GM18520 (cell line): Measurements from ENCODE around the gene PITPNC1.
"Not testable (repeated sequence)": the region's sequence is repeated elsewhere in the genome, so short reads cannot be mapped to it uniquely, and the experiment has no call there.

Source experiments
- ATAC-seq: cut with Tn5 transposase; IDR thresholded peaks from one replicate; pipeline ENCODE4 v1.9.1; 2021; ENCODE audit not compliant: unreplicated experiment

PITPNC1 gene

DNA sequence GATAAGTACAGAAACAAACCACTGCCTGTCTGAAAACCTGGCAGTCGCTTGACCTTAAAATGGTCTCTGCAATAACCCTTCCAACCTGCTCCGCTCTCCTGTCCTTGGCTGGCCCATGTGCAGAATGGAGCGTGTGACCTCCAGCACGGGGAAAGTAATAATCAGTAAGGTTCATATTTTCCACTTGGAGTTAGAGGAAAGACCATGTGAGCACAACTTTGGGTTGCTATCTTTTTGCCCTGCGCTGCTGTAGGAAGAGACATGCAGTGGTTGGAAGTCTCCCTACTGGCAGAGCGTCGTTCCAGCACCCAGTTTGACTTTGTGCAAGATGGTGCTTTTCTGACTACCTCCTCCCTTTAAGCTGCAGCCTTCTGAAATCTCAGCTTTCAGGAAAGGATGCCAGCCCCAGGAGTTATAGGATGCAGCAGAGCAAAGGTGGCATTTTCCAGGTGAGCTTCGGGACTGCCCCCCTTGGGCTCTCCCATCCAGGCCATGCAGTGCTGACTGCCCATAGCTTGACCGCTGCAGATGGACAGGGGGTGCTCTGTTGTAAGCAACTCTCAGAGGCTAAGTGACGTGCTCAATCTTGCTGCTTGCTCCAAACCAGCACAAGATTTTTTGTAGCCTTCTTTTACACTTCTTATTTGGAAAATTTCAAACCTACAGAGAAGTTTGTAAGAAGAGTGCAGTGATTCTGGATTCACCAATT, 230.0 kb downstream of the PITPNC1 start:
- no peak for ATAC-seq

DNA sequence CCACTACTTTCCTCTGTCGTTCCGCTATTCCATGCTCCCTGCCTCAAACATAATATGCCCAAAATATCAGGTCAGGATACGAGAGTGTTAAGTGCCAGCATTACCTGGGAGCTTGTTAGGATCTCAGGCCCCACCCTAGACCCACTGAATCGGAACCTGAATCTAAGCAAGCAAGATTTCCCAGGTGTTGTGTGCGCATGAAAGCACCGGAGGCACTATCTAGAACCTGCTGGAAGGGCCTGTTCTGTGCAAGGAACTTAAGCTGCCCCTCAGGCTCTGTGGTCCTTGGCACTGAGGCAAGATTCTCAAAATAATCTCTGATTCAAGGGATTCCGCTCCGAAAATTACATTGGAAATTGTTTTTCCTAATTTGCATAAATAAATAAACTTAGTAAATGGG, 233.0 kb downstream of the PITPNC1 start:
- no peak for ATAC-seq

DNA sequence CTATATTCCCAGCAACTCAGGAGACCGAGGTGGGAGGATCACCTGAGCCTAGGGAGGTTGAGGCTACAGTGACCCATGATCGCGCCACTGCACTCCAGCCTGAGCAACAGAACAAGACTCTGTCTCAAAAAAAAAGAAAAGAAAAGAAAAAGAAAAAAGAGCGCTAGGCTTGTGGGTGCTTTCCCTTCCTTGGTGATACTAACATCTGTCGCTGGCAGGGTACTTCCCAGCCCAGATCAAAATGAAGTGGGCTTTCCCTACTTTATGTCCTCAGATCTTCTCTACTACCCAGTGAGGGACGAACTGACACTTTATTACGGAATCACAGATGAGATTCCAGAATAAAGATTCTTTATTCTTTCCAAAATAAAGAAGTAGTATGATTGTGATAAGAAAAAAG, 236.9 kb downstream of the PITPNC1 start:
- ATAC-seq, result no peak

- no peak for ATAC-seq
Observed at GRCh38 chr17:67615011-67615561, 238.0 kb downstream of the PITPNC1 start.

DNA sequence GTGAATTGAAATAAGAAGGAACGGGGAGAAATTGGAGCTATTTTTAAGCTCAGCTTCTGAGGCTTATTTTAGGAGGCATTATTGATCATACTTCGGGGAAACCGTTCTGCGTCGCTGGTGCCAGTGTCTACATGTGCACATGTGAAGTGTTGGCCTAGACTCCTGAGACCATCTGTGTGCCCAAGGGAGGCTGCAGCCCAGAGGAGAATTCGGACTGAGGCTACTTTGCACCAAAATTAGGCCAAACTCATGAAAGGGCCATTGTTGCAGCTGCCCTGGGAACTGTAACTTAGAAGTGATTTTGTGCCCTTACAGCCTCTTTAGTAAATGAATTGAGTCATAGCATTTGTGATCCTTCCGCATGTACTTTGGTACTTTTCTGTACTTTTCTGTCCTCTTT, 238.7 kb downstream of the PITPNC1 start:
- ATAC-seq, result no peak

- ATAC-seq, result no peak
Observed at GRCh38 chr17:67617304-67617899, 240.3 kb downstream of the PITPNC1 start.

GRCh38 chr17:67619555-67619954, 242.5 kb downstream of the PITPNC1 start:
- ATAC-seq, result no peak

- no peak for ATAC-seq
Observed at GRCh38 chr17:67620088-67620487, 243.0 kb downstream of the PITPNC1 start.

DNA sequence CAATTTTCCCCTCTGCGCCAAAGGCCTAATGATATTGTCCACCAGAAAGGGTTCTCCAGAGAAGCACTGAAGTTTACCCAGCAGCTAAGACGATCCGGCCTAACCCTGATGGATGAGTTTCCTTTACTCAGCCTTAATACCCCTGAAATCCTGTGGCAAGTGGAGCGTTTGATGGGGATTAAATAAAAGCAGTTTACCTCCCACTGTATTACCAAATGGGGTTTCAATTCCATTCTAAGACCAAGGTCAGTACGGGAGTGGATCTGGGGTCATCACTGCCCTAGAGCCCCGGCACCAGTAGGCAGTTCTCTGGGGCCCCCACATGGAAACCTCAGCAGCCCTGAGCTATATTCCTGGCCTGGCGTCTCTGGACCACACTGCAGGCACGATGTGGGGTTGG, 243.6 kb downstream of the PITPNC1 start:
- no peak for ATAC-seq

GRCh38 chr17:67623767-67624166, 246.7 kb downstream of the PITPNC1 start:
- ATAC-seq, result no peak

DNA sequence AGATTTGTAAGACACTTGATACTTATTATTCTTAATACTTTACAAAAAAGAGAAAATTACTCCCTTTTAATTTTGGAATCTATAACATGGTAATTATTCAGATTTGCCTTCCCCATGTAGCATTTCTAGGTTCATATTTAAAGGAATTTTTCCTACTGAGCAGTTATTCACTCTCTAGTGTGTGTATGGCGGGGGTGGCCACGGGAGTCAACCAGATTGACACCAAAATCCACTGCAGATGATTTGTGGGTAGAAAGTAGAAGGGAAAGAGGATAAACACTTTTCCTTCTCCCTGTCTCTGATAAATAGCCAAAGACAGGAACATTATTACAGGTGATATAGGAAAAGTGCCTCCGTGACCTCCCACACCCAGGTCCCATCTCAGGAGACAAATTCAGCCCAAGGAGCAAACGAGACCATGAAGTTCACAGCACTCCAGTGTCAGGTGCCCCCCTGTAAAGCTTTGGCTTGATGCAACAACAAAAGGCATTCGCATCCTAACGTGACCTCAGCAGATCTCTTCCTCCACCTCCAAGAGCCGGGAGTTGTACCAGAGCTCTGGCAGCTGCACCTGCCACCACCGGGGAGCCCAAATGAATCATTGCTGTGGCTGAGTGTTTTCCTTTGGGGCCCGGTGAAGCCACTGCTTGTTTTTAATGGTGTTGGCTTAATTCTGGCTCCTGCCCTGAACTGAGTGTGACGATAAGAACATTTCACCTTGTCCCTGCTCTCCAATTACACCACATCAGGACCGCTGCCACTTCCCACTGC, 248.0 kb downstream of the PITPNC1 start:
- ATAC-seq, result no peak

DNA sequence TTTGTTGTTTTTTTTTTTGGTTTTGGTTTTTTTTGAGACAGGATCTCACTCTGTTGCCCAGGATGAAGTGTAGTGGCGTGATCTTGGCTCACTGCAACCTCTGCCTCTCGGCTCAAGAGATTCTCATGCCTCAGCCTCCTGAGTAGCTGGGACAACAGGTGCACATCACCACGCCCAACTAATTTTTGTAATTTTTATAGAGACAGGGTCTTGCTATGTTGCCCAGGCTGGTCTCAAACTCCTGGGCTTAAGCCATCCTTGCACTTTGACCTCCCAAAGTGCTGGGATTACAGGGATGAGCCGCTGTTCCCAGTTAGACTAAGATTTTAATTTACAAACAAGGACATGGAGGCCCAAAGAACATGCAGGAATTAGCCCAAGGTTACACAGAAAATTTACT, 248.9 kb downstream of the PITPNC1 start:
- ATAC-seq, result no peak

DNA sequence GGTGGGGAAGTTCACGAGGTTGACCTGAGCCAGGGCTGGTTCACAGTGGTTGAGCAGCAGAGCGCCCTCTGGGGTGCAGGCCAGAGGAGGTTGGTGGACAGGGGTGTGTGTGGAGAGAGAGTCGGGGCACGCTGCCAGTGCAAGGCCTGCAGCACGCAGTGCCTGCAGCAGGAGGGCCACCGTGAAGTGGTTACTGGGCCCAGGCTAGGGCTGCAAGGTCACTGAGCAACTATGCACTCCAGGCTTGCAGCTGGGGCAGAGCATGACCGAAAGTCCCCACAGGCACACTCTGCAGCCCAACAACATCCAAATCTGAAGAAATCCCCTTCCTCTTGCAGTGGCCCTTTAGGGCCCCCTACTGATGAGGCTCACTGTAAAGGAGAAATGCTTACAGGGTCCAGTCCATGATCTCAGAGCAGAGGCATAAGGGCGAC, 251.5 kb downstream of the PITPNC1 start:
- ATAC-seq, result no peak

DNA sequence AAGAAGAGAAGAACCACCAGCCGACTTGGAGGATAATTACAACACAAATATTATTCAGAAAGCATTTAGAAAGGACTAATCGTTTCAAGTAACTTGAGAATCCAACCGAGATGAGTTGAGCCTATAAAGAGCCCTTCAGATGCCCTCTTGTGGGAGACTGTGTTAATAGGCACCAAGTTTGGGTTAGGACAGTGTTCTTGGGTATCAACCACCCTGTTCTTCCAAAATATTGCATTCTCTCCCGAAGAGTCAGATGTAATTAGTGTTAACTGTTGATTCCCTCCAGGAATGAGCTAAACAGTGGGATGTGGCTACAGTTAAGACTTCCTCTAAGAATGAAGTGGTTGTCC, 252.9 kb downstream of the PITPNC1 start:
- ATAC-seq, result no peak

DNA sequence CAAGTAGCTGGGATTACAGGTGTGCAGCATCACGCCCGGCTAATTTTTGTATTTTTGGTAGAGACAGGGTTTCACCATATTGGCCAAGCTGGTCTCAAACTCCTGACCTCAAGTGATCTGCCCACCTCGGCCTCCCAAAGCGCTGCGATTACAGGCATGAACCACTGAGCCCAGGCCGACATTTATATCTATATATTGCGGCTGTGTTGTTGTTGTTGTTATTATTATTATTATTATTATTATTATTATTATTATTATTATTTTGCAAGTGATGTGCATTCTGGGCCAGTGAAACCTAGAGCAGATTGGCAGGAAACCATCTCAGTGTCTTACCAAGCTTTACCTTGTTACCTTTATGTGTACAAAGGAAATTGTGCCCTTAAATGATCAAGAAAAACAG, 253.8 kb downstream of the PITPNC1 start:
- ATAC-seq, result not testable (repeated sequence)

- ATAC-seq, result no peak
Observed at GRCh38 chr17:67632141-67632540, 255.1 kb downstream of the PITPNC1 start.

DNA sequence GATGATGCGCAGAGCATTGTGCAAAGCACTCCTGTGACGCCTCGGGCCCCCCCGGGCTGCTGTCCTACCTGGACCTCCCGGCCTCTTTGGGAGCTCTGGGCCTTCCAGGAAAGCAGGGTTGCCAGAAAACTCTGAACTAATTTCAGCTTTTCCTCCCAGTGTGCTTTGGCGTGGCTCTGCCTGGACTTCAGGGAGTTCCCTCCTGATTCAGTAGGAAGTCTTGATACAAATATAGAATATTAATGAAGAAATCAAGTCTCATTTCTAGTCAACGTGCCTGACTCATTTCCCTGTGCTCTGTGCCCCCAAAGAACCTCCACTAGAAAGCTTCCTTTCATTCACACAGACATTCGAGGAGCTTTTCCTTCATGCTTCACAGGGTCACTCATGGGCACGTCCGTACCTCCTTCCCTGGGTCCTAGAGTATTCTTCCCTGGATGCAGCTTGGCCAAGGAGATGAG, 256.7 kb downstream of the PITPNC1 start:
- ATAC-seq, result no peak

GRCh38 chr17:67635681-67636080, 258.6 kb downstream of the PITPNC1 start:
- ATAC-seq, result no peak

GRCh38 chr17:67636312-67636711, 259.2 kb downstream of the PITPNC1 start:
- no peak for ATAC-seq

DNA sequence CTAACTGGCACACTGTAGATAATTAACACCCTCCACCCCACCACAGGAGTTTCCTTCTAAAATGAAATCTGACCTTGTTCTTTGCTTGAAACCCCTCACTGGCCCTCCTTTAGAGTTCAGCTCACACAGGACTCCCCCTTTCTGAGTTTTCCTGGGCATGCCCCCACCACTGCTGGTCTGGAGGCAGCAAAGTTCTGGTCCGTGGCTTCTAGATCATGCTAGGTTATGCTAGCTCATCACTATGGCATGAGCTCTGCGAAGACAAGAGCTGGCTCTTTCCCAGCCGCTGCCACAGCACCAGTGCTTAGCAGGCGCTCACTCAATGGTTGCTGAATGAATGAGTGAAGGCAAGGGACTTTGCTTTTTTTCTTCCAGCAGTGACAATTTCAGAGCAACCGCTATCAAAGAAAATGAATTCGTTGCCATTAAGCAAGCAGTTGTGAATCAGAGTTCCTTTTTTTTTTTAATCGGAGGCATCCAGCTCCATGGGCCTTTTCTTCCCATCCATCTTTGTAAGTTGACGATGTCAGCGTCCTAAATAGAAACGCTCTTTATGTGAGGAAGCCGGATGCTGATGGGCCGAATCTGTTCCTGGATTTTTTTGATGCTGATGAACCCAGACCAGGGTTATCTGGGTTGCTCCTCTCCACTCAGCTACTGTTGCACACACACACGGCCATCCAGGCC, 259.9 kb downstream of the PITPNC1 start:
- no peak for ATAC-seq
